Activated CD8-positive, alpha-beta memory T cell treated with anti-CD3 and anti-CD28 coated beads for 4 hours (primary cell): Measurements from ENCODE around the gene ERBB4.

Experiments used
- DNase-seq, 2 donors: peaks; one replicate each; pipeline ENCODE4 v3.0.0-alpha.2; 2020; ENCODE audit warnings: low read depth in 2 of 2

ERBB4 gene

GRCh38 chr2:211903961-211904360 lies 634.6 kb downstream of the ERBB4 start:
- no peak for DNase-seq

- DNase-seq = no peak
Observed at GRCh38 chr2:211901226-211901846, 637.3 kb downstream of the ERBB4 start.

GRCh38 chr2:211900518-211900917 lies 638.1 kb downstream of the ERBB4 start:
- no peak for DNase-seq

GRCh38 chr2:211900000-211900399 lies 638.6 kb downstream of the ERBB4 start:
- no peak for DNase-seq

GRCh38 chr2:211898702-211899101 lies 639.9 kb downstream of the ERBB4 start:
- DNase-seq = no peak

GRCh38 chr2:211881449-211881848 lies 657.2 kb downstream of the ERBB4 start:
- DNase-seq = no peak

GRCh38 chr2:211879323-211879722 lies 659.3 kb downstream of the ERBB4 start:
- no peak for DNase-seq

GRCh38 chr2:211877061-211877460 lies 661.5 kb downstream of the ERBB4 start:
- no peak for DNase-seq

GRCh38 chr2:211875488-211875887 lies 663.1 kb downstream of the ERBB4 start:
- DNase-seq = no peak

- DNase-seq = no peak
Observed at GRCh38 chr2:211868996-211869533, 669.5 kb downstream of the ERBB4 start.

- no peak for DNase-seq
Observed at GRCh38 chr2:211867845-211868451, 670.7 kb downstream of the ERBB4 start.

- DNase-seq = no peak
Observed at GRCh38 chr2:211864328-211864727, 674.3 kb downstream of the ERBB4 start.

GRCh38 chr2:211860224-211860623 lies 678.4 kb downstream of the ERBB4 start:
- DNase-seq = no peak

GRCh38 chr2:211854832-211855231 lies 683.8 kb downstream of the ERBB4 start:
- no peak for DNase-seq

GRCh38 chr2:211846714-211847113 lies 691.9 kb downstream of the ERBB4 start:
- DNase-seq = no peak

- DNase-seq = no peak
Observed at GRCh38 chr2:211846036-211846400, 692.6 kb downstream of the ERBB4 start.

- DNase-seq = no peak
Observed at GRCh38 chr2:211845338-211846035, 693.1 kb downstream of the ERBB4 start.

- DNase-seq = no peak
Observed at GRCh38 chr2:211837706-211838105, 700.9 kb downstream of the ERBB4 start.

- no peak for DNase-seq
Observed at GRCh38 chr2:211837206-211837605, 701.4 kb downstream of the ERBB4 start.

- no peak for DNase-seq
Observed at GRCh38 chr2:211836409-211836808, 702.2 kb downstream of the ERBB4 start.

GRCh38 chr2:211835695-211836094 lies 702.9 kb downstream of the ERBB4 start:
- DNase-seq = no peak

- no peak for DNase-seq
Observed at GRCh38 chr2:211833582-211834279, 704.9 kb downstream of the ERBB4 start.
